Epidermal melanocyte (primary cell): Measurements from ENCODE around the gene CFAP91.

ENCODE experiments used
- DNase-seq: peaks from one replicate; pipeline ENCODE4 v3.0.0; 2011; ENCODE audit warnings: low spot score; ENCODE audit not compliant: insufficient read length

Gene CFAP91

DNA sequence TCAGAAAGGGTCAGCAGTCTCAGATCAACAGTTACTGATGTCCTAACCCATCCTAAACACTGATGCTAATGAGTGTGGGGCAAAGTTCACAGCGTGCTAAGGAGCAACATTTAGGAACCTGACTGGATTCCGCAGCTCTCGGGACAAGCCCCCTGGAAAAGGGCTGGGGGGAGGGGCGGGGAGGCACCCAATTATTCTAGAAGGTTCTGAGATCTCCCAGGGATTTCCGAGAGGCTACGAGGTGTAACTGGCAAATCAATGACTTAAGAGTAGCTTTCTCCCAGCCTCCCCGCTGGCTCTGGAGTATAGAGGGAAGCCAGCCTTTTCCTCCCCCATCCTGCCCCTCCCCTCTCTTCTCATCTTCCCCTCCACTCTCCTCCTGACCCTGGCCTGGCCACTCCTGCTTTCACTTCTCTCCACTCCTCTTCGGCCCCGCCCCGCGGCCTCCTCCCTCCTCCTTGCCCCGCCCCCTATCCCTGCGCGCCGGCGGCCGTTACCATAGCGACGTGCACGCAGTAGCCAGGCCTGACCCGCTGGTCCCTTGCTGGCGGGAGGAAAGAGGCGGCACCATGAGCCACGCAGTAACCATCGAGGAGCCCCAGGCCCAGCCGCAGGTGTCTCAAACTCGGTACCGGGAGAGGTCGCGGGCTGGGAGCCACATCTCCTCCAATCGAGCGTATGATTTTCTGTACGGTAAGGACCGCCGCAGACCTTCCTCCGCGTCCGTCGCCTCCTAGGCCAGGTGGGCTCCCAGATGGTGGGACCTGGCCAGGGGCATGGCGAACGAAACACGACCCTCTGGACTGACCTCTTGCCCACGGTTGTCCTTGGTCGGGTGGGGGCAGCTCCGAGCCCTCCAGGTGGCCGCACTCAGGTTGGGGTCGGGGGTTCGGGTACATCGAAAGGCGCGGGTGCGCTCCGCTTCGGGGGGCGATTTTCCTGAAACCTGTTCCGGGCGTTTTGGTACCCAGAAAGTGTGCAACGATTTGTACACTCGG, at the start of gene CFAP91:
Gene CFAP91 (plus strand): TSS at position 493 of the 998 bp plus-strand sequence. CDS start 77 bp downstream, at position 570.
- DNase-seq: peak; percentile 76

DNA sequence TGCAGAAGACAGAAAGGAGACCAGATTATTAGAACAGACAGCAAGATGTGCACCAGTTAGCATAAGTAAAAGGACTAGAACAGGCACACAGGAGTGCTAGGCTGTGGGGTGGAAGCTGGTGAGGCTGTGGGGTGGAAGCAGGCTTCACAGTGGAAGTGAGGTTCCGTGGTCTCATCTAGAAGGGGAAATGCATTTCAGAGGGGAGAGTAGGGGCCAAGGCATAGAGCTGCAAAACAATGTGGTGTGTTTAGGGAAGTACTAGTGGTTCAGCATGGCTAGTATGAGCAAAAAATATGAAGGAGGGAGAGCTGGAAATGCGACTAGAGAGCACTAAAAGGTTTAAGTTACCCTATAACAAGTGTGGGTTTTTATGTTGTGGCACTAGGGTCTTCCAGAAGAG, 48.9 kb upstream of the CFAP91 start:
- DNase-seq: no peak

DNA sequence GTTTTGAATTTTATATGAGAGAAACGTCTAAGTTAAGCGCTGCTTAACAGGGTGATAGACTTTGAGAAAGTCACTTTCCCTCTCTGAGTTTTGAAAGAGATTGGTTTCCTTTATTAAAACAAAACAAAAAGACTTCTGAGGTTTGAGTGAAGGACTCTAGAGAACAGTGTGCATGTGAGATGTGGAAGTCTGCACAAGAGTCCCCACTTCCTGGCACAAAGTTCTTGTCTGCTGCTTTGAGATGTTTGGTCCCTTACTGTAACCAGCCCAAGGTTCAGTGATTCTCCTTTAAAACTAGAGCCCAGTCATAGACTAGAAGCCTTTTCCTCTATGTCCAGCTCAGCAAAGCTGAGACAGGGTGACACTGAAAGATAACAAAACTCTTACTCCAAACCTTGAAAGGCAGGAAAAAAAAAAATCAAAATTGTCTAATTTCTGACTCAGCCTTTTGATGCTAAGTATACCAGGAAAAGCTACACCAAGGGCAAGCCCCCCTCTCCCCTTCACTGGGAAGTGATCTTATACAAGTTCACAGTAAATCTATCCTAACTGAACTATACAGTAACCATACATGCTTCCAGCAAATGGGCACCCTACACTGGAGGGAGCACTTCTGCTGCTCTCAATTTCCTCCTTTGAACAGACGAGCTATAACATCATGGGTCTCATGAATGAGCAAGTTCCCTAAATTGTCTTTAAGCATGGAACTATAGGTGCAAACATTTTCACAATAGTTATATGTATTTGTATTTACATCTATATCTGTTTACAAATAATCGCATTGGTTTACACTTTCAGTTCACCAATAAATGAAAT, 44.7 kb upstream of the CFAP91 start:
- DNase-seq: no peak

DNA sequence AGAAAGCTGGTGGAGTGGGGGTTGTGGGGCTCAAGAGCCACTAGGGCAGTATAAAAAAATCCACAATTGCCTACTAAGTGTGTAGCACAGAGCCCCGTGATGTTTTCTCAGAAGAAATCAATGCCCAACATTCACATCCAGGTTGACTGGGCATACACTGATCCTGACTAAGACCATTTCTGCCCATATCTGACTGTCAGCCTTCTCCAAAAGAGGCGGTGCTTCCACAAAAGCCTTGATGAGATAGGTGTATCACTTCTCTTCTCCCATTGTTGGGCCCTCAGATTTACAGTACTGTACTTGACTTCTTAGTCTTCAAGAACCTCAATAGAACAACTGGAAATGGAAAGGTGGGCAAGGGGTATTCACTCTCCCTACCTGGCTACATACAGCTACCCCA, 43.8 kb upstream of the CFAP91 start:
- no peak for DNase-seq

DNA sequence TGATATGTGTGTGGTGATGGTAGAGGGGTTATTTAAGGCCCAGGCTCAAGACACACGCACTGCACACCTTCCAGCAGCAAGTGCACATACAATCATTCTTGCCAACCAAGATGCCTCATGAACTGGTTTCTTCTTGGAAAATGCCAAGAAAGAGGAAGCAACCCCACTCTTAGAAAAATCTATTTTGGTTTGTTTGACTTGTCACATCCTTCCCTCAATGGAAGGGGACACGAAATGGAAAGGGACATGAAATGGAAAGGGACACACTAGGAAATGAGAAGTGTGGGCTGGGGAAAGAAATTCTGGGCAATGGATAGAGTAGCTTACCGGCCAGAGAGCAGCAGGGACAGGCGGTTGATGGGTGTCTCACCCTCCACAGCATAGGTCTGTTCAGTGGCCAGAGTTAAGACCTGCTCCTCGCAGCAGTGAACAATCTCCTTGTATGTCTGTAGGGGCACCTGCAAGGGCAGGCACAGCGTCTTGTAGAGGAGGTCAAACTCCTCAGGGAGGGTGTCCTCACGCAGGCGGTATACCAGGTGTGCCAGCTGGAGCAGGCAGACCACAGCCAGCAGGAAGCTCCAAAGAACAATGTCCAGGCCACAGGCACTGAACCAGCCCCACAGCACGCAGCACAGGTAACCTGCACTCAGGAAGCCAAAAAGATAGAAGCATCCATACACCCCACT, 43.1 kb upstream of the CFAP91 start:
- no peak for DNase-seq

DNA sequence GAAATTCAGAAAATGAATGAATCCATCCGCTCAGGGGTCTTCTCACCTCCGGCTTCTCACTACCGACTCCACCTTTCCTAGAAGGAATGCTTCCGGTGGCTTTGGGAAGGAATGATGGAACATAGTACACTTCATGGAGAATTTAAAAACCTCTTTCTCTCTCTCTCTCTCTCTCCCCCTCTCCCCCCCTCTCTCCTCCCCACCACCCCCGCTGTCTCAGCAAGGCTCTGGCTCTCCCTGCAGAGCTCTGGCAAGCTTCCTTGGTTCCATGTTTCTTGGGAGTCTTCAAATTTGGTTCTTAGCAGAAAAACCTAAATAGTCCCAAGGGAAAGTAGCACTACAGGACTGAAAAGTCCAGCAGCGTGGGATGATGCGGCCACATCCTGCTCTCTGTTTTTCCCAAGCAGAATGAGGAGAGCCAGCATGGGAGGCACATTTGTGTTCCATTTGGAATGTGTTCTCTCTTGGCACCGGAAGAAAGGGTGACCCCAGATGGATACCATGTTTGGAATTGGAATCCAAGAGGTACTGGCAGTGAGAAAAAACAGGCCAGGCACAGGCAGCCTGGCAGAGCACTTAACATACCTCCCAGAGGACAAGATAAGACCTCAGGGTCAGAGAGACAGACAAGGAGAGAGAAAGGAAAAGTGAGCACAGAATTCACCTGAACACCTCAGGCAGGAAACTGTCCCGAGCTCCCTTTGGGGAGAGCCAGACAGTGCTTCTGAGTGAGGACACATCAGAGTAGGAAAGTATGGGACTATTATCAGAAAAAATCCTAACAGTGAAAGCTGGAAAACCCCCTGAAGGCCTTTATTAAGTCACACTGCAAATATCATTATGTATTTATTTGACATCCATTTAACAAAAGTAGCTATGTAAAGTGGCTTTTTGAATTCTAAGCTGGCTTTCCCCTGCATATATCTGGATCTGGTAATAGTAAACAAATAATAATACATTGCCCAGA, 42.1 kb upstream of the CFAP91 start, which contains the start of gene POPDC2:
Gene POPDC2 (minus strand): TSS at position 116 of the 967 bp plus-strand sequence. CDS start 166 bp downstream, outside the sequence.
- DNase-seq: no peak

DNA sequence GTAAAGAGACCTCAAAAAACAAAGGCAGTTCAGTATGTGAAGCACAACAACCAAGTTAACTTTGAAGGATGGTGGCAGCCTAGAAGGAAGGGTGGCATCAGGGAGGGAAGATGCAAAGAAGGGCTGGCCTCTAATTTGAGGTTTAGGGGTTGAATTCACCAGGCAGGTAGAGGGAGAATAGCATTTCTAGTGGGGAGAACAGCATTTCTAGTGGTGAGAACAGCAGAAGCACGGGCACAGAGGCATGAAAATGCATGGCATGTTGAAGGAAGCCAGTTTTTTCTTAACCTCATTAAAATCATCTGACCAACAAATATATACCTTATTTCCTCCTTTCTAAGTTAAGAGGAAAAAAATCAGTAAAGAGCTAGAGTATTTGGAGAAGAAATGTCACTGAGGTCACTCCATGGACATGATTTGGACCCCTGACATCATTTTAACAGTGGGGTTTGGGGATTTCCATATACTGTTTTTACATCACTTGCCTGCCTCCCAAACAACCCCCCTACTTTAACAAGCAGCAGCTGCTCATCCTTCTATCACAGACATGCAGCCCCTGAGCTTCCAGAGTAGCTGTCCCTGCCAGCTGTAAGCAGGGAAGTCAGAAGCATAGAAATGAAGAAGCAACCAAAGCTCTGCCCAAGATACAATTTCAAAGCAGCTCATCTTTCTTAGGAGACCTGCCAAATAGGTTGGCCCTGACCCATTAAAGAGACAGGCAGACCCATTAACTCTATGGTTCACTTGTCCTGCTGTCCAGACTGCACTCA, 40.0 kb upstream of the CFAP91 start:
- no peak for DNase-seq

DNA sequence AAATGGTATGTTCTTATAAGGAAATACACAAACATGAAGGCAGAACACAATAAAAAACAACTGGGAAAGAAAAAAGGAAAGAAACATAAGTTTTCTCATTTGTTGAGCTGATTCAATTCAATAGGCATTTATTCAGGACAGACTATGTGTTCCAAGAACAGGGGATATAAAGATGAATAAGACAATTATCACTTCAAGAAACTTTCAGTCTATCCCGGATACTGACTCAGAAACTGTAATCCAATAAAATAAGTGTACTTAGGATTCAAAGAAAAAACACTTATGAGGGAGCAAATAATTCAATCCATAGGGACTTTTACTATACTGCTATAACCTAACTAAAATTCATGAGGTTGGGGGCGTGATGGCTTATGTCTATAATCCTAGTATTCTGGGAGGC, 38.9 kb upstream of the CFAP91 start:
- DNase-seq: no peak

DNA sequence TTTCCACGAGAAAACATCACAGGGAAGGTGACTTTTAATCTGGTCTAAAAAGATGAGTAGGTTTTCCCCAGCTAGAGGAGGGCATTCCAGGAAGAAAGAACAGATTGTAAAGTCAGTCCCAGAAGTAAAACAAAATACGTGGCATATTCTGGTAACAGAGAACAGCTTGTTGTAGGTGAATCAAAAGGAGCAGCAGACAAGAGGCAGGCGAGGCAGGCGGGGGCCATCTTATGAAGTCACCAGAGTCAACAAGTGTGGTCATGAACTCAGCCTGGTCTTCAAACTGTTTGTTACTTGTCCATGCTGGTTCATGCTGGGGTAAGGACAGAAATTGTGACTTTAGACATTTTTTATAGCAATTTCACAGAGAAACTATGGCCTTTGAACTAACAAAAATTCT, 38.5 kb upstream of the CFAP91 start:
- no peak for DNase-seq

DNA sequence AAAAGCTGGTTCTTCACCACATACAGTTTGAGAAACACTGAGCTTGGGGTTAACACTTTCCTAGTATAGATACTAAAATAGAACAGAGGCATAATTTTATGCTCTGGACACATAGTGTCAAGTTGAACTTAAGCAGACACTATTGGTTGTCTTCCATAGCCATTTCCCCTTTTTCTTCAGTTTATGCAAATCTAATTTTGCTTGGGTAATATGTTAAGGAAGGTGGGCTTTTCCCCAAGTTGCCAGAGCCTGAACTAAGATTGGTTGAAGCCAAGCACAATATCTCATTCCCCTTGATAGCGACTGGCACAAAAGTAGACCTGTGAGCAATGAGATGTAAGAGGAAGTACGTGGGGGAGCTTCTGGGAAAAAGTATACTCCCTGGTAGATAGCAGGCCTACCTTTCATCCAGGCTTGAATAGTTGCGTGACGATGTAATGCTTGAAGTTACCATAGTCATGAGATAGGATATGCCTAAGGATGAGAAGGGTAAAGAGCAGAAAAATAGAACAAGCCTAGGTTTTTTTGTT, 37.9 kb upstream of the CFAP91 start:
- DNase-seq: no peak

DNA sequence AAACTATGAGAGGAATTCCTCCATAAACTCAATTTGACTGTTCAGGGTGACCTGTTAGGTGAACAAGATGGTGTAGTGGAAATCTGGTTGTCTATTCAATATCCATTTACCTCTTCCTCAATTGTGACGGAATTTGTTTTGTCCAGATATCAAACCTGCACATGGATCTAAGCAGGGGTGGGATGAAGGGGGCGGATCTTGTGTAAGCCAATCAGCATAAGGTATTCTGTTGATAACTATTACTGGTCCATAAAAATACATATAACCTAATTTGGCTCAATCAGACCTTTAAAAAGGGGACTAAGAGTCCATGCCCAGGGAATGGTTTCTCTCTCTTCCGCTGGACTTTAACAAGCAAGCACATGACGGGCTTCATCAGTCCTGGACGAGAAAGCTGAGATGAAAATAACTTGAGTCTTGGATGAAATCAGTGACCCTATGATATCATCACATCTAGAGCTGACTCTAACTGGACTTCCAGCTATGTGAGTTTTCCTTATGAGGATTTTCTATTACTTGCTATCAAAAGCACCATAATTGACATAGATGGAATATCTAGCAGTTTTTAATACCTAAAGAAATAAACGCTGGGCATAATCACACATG, 36.8 kb upstream of the CFAP91 start:
- no peak for DNase-seq

DNA sequence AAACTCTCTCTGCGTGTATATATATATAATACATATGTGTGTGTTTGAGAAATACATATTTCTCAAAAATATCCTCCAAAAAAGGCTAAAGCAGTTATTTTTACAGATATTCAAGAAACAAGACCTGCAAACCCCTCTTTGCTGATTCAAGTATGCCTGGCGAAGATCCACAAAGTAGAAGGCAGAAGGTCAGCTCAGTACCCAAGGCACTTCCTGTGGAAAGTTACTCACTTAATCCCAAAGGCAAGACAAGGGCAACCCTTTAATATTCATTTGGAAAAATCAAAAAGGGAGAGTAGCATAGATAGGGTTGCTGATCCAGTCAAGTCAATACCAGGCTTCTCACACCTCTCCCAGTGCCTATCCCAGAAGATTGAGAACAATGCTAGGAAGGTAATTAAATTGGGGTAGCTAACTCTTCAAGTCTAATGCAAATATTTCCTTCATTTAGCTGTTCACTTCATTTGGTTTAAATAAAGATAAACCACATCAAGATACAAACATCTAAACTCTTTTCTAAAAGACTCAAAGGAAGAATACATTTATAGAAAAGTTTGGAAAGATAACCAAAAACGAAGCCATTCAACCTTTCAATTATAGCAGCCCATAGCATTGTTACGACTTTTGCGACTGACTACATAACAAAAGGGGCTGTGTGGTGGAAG, 32.8 kb upstream of the CFAP91 start:
- DNase-seq: no peak

DNA sequence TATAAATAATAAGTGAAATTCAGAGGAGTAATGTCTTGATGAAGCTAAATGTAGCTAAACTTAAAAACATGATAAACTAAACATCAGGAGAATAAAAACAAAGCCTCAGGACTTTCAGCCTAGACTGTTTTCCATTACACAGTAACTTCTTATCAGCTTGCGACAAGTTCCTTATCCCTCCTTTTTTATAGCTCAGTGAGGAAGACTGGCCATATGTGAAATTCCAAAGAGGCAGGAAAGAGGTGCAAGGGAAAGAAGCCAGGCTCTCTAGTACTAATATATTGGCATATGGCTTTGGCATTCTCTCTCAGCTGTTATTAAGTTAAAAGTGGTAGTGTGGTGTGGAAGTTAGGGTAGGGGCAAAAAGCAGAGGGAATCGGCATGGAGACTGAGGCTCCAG, 30.0 kb upstream of the CFAP91 start:
- DNase-seq: no peak

DNA sequence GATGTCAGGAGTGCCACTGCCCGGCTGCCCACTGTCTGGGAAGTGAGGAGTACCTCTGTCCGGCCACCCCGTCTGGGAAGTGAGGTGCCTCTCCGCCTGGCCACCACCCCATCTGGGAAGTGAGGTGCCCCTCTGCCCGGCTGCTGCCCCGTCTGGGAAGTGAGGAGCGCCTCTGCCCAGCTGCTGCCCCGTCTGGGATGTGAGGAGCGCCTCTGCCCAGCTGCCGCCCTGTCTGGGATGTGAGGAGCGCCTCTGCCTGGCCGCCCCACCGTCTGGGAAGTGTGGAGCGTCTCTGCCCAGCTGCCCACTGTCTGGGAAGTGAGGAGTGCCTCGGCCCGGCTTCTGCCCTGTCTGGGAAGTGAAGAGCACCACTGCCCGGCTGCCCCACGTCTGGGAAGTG, 28.9 kb upstream of the CFAP91 start:
- DNase-seq: no peak

DNA sequence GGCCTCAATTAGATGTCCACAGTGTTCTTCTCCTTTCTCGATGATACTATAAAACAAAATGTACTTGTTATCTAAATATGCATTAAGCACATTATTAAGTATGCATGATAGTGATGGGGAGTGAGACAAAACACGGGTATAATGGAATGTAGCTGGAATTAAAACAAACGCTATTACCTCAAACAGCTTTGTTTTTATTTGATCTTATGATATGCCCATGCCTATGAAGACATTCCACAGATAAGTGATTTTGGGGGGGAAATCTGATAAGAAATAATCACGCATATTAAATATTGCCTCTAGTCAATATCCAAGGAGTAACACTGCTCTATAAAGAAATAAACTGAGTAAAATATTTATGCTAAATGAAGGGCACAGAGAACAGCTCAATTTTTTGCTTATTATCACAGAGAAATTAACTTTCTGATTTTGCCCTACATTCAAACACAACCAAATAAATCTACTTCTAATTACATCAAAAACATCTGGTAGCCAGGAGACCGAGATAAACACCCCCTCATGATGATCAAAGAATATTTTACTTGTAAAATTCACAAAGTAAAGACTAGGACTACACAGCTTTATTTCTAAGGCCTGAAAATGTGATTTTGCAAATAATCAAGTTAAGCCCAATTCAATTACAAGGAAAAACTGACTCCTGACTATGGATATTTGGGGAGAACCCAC, 27.5 kb upstream of the CFAP91 start:
- DNase-seq: no peak

DNA sequence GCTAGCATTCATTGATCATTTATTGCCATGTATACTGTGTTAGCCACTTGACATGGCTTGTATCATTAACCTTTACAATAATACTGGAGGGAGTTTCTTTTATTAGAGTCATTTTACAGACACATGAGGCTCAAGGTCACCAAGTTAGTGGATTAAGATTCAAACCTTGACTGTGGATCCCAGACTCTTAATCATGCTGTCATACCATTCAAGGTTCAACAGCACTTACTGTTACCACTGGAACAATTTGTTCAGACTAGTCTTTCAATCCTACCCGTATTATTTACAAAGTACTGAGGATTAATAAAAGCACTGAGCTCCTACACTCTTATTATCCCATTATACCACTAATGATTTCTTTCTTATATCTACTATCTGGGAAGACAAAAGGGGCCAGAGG, 26.8 kb upstream of the CFAP91 start:
- no peak for DNase-seq

DNA sequence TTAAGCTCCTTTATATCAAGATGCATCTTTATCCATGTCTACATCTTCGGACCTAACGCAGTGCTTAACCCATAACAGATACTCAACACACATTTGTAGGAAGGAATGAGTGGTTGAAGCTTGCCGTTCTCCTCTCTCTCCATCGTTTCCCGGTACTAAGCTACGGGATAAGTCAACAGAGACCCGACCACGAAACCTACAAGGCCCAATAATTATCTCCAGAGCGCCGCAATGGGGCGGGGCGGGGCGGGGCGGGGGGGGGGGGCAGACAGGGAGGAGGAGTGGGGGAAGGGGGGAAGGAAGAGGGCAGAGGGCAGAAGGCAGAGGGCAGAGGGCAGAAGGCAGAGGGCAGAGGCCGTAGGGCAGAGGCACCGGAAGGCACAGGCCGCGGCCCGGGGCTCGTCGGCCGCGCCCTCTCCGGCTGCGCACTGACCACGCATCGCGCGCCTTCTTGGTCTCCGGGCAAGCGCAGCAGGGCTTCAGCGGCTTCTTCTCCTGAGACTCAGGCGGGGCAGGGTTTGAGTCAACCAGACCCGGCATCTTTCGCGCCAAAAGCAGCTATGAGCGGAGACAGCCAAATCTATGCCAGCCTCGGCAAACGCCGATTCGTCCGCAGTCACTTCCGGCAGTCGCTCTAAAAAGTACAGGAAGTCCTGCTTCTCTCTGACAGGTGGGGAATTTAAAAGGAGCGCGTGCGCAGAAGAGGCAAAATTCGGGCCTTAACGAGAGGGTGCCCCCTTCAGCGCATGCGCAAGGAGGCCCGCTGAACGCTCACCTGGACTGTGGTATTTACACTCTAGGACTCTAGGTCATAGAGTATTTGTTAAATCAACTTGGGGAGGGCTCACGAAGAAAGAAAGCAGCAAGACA, 25.8 kb upstream of the CFAP91 start, which contains the start of gene COX17:
Gene COX17 (minus strand): TSS at position 636 of the 870 bp plus-strand sequence. CDS start 96 bp downstream, at position 540.
- DNase-seq: peak; percentile 91
